Mammary epithelial cell (primary cell): ENCODE results near the gene PNP.

Experiments
- EZH2 ChIP-seq: IDR thresholded peaks from 2 replicates; pipeline ENCODE4 v1.6.1; 2012; ENCODE audit warnings: low read length, inconsistent platforms, borderline replicate concordance
- TF ChIP-seq, protein P1 (sequence below), 2 donors: IDR thresholded peaks in 1 of 2; conservative IDR thresholded peaks in 1 of 2; 2 replicates each; pipeline ENCODE4 v1.5.1; 2011 to 2012; ENCODE audit warnings: inconsistent platforms in 2 of 2, low read length in 2 of 2, mild to moderate bottlenecking in 2 of 2, control low read depth in 1 of 2, low read depth in 1 of 2; ENCODE audit not compliant: insufficient read depth in 1 of 2; ENCODE audit errors: extremely low read depth in 1 of 2

DNA sequence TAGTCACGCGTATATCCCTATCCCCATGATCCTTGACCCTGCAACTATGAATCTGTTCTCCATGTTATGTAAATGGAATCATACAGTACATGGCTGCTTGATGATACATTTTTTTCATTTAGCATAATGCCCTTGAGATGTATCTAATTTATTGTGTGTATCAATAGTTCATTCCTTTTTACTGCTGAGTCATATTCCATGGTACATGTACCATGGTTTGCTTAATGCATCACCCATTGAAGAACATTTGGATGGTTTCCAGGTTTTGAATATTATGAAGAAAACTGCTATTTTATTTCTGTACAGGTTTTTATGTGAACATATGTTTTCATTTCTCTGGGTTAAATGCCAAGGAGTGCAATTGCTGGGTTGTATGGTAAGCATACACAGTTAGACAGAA, 32.1 kb downstream of the PNP start:
- TF ChIP-seq, protein P1, sequence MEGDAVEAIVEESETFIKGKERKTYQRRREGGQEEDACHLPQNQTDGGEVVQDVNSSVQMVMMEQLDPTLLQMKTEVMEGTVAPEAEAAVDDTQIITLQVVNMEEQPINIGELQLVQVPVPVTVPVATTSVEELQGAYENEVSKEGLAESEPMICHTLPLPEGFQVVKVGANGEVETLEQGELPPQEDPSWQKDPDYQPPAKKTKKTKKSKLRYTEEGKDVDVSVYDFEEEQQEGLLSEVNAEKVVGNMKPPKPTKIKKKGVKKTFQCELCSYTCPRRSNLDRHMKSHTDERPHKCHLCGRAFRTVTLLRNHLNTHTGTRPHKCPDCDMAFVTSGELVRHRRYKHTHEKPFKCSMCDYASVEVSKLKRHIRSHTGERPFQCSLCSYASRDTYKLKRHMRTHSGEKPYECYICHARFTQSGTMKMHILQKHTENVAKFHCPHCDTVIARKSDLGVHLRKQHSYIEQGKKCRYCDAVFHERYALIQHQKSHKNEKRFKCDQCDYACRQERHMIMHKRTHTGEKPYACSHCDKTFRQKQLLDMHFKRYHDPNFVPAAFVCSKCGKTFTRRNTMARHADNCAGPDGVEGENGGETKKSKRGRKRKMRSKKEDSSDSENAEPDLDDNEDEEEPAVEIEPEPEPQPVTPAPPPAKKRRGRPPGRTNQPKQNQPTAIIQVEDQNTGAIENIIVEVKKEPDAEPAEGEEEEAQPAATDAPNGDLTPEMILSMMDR (conservative IDR thresholded peaks at IDR 0.05 in 1 of 2, IDR thresholded peaks at IDR 0.05 in 1 of 2; ENCODE audit: extremely low read depth in 1 of 2, insufficient read depth in 1 of 2, low read depth in 1 of 2, low read length in 2 of 2), result no peak
- no peak for TF ChIP-seq EZH2
